ENCODE data around the gene ATP1B2. TPM values are rescaled to one million over a fixed set of nuclear protein-coding genes. Genes with fewer than 3 reads are reported as not detected.

ATP1B2 gene
- total and polyA plus RNA-seq, 9 of the 15 experiments (the other 6 are each of a cell fraction or from before 2014, with no cell fraction given) = 0.23 to 6.0 (median 0.99) TPM

- TF ChIP-seq ZFP36 (IDR thresholded peaks at IDR 0.05; ENCODE audit: low read depth, low read length, partially characterized antibody) = no peak
- no peak for TF ChIP-seq ZNF785 (CRISPR knock-in tag; IDR thresholded peaks at IDR 0.05)
- no peak for TF ChIP-seq THRA (IDR thresholded peaks at IDR 0.05)
- no peak for TF ChIP-seq MTF1 (CRISPR knock-in tag; IDR thresholded peaks at IDR 0.05; ENCODE audit: borderline replicate concordance)
- no peak for TF ChIP-seq RFX5 (IDR thresholded peaks at IDR 0.05; ENCODE audit: low read depth, low read length)
- TF ChIP-seq EGR1 (conservative IDR thresholded peaks at IDR 0.05) = peak; percentile 95
- TF ChIP-seq SMARCE1 (IDR thresholded peaks at IDR 0.05) = peak; percentile 43; the same call in 1 of the 2 replicates
- TF ChIP-seq SMARCC2 (IDR thresholded peaks at IDR 0.05; ENCODE audit: low read depth) = no peak
- 0 out of 2 replicates have a peak, but pooled peaks have one; percentile 22 for TF ChIP-seq SUPT5H (IDR thresholded peaks at IDR 0.05)
- TF ChIP-seq POLR2A (conservative IDR thresholded peaks at IDR 0.05) = peak; percentile 42; the same call in 1 of the 2 replicates
- no peak for TF ChIP-seq SMC3 (conservative IDR thresholded peaks at IDR 0.05; ENCODE audit: insufficient read depth, low read depth, low read length)
- TF ChIP-seq ZNF133 (CRISPR knock-in tag; IDR thresholded peaks at IDR 0.05) = no peak
- 0 out of 2 replicates have a peak, but pooled peaks have one; percentile 41 for TF ChIP-seq ZBTB5 (IDR thresholded peaks at IDR 0.05)
- TF ChIP-seq SIN3B (IDR thresholded peaks at IDR 0.05; ENCODE audit: low read depth) = no peak
- no peak for TF ChIP-seq PBX2 (CRISPR knock-in tag; IDR thresholded peaks at IDR 0.05; ENCODE audit: low read depth)
- TF ChIP-seq PBX2 (tag; conservative IDR thresholded peaks at IDR 0.05; ENCODE audit: low read depth) = no peak
- no peak for TF ChIP-seq FUS (optimal IDR thresholded peaks at IDR 0.05; ENCODE audit: low read depth, low read length)
- TF ChIP-seq ARID1B (IDR thresholded peaks at IDR 0.05) = peak; percentile 51; the same call in 1 of the 2 replicates
- no peak for TF ChIP-seq FOSL1 (tag; conservative IDR thresholded peaks at IDR 0.05)
- no peak for TF ChIP-seq MCM2 (IDR thresholded peaks at IDR 0.05; ENCODE audit: low read depth)
- peak; percentile 30; the same call in 1 of the 2 replicates for TF ChIP-seq CTBP1 (IDR thresholded peaks at IDR 0.05; ENCODE audit: borderline replicate concordance)
- no peak for TF ChIP-seq SMAD3 (CRISPR knock-in tag; conservative IDR thresholded peaks at IDR 0.05)
Observed at GRCh38 chr17:7627250-7628121, 23.2 kb upstream of the ATP1B2 start, which contains the start of gene SAT2 (continued).
